HG03064 (cell line): Measurements from ENCODE around the gene SLC17A6.

ENCODE experiments used
- ATAC-seq: cut with Tn5 transposase; IDR thresholded peaks from one replicate; pipeline ENCODE4 v1.9.1; 2021; ENCODE audit warnings: low read depth; ENCODE audit not compliant: unreplicated experiment

The SLC17A6 gene

DNA sequence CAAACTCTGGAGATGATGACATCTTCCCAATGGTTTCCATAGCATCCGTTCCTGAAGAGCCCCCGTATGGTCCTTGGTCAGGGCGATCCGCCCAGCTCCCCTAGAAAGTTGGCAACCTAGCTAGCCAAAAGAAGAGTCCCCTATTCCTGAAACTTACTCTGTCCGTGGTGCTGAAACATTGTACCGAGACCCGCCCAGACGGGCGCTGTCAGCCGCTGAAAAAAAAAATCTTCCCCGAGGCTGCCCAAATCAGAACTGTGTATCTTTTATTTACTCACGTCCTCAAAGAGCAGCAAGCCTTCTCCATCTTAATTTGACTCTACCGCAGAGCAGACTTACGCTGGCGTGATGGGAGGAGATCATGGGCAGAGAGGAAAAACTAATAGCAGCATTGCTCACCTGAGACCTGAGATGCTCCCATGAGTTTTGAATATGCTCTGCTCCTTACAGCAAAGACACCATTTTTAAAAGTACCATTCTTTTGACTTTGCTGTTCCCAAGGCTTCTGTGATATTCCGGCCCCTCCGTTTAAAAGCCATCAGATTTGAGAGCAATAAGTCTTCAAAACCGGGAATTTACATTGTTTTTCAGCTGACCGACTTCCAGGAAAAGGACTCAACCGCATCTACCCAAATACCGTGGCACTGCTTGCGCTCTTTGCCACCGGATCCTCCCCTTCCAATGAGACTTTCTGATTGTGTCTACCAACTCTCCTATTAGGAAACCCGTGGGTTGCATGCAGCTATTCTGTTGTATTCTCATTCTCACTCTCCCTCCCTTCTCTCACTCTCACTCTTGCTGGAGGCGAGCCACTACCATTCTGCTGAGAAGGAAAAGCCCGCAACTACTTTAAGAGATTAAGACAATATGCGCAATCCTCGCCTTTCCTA, at the start of gene SLC17A6:
Gene SLC17A6, plus strand, starts transcription at position 786 of the 890 bp plus-strand sequence. CDS start 153 bp downstream, outside the sequence.
- no peak for ATAC-seq

- ATAC-seq: no peak
These were observed 35.8 kb upstream of the SLC17A6 start for GRCh38 chr11:22302368-22302767.

- no peak for ATAC-seq
These were observed 33.7 kb upstream of the SLC17A6 start for GRCh38 chr11:22304337-22304961.

DNA sequence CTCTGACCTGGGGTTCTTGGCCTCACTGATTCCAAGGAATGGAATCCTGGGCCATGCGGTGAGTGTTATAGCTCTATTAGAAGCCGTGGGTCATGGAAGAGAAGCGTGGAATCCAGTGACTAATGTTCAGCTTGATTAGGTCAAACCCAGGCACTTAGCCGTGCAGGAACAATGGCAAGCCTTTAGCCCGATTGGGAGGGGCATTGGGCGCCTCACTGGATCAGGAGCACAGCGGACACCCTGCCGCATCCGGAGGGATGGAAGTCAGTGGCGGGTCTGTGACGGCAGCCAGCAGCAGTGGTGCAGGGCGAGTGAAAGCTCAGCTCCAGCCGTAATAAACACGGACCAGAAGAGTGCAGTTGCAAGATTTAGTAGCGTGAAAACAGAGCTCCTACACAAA, 20.5 kb upstream of the SLC17A6 start:
- ATAC-seq: no peak

- ATAC-seq: no peak
These were observed 6.4 kb upstream of the SLC17A6 start for GRCh38 chr11:22331771-22332170.

- ATAC-seq: no peak
These were observed 1.6 kb upstream of the SLC17A6 start for GRCh38 chr11:22336587-22336986.

DNA sequence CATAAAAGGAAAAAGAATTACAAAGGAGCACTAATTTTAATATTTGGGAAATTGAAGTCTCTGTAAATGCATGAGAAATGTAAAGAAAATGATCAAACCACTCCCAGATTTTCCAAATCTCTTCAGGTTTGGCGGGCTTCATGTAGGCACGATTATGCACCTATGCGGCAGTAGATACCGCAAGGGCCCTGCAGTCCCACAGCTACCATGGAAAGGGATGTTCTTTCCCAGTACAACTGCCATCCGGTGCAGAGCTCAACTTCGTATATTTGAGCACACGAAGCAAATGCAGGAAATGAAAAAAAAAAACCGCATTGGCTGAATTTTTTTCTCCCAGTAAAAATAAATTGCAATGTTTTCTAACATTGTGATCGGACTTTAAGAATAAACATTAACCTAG, 1.4 kb downstream of the SLC17A6 start:
- ATAC-seq: no peak

GRCh38 chr11:22340235-22340634, 2.1 kb downstream of the SLC17A6 start:
- no peak for ATAC-seq

- ATAC-seq: no peak
These were observed 2.8 kb downstream of the SLC17A6 start for GRCh38 chr11:22340701-22341587.

DNA sequence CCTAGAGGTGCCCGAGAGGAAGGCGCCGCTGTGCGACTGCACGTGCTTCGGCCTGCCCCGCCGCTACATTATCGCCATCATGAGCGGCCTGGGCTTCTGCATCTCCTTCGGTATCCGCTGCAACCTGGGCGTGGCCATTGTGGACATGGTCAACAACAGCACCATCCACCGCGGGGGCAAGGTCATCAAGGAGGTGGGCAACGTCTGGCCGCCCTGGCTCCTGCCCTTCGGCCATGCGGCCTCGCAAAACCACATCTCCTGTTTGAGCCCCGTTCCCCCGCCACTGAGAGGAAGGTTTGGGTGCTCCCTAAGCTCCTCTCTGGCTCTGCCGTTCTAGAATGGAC, 3.4 kb downstream of the SLC17A6 start:
- ATAC-seq: no peak

DNA sequence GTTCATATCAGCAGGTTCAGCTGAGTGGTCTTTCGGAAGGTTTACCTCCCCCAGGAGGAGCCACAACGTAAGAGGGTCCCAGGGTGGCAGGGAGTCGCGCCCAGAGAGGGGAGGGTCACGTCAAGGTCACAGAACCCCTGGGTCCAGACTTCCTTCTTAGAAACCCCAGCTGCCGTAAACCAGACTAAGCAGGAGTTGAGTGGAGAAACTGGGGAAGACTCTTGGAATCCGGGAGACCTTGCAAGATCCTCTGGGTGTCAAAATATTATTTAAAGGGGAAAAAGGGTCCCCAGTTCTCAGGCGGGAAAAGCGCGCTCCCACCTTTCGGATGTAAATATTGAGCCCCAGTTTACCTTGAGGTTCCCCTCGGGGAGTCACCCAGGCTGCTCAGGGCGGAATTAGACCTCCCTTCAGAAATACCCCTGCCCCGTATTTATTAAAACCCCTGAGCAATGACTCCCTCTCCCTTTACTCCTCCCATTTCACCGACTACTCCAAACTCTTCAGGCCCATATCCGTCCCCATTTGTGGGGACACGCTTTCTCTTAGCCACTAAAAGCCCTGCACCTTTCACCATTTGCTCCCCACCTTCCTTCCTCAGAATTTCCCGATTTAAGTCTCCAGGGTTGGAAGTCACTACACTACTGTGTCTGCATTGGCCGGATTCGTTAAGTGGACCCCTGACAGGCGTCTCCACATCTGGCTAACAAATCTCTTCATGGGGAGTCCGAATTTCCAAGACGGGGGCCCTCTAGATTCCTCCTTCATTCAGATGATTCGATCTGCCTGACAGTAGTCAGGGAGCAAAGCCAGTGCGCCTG, 4.2 kb downstream of the SLC17A6 start:
- ATAC-seq: no peak

DNA sequence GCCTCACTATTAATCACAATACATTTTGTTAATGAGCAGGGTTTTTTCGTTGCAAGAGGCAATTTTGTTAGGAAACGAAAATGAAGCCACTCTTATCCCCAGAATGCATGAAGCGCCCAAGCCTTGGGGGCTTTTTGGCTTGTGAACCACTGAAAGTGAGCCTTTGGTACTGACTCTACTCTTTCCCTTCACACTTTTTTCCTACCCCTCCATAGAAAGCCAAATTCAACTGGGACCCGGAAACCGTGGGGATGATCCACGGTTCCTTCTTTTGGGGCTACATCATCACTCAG, 4.8 kb downstream of the SLC17A6 start:
- no peak for ATAC-seq

- ATAC-seq: no peak
These were observed 5.3 kb downstream of the SLC17A6 start for GRCh38 chr11:22343371-22344032.

DNA sequence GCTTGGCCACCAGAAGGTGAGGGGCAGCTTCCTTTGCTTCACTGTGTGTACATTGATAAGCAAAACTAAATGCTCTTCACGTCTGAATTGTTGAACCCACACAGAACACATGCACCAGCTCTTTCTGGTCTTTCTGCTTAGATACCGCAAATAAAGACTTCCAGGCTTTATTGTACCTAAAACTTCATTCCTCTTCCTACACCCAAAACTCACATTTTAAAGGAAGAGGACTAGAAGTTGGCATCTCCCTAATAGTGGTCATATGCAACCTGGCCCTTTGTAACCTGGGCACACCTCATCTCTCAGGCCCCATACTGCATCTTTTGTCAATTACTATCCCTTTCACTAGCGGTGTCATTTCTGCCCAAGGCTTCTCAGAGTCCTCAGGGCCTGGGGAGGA, 5.9 kb downstream of the SLC17A6 start:
- ATAC-seq: no peak

DNA sequence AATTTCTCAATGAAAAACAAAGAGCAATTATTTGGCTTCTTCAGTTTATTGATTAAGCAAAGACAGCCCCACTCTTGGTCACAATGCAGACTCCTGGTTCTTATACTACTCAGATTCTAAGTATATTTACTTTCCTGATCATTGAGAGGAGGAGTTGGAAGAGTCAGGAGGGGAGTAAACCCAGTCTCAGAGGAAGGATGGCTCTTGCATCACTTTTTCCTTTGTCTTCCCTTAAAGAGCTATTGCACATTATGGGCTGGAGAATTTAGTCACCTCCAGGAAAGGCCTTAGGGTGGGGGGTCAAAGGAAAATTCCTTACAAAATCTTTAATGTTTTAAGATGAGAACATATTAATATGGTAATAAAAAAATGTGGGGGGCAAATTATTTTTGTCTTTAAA, 8.1 kb downstream of the SLC17A6 start:
- no peak for ATAC-seq

- ATAC-seq: no peak
These were observed 9.8 kb downstream of the SLC17A6 start for GRCh38 chr11:22347857-22348487.

DNA sequence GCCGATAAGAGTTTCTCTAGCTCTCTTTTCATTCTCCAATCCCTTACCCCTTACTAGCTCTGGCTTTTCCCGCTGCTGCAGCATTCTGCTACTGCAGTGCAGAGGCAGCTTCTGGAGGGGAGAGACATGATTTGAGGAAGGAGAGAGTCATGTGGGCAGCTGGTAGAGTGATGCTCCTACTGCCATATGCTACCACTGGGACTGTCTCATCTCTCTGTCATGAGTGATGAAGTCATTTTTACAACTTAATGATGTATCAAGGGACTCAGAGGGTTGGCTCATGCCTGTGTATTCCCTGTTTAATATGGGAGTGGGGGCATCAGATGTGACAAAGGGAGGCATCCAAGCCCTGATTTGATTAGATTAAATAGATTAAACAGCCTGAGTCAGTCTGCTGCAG, 11.3 kb downstream of the SLC17A6 start:
- no peak for ATAC-seq

- ATAC-seq: no peak
These were observed 21.1 kb downstream of the SLC17A6 start for GRCh38 chr11:22359295-22359694.

GRCh38 chr11:22371160-22371559, 33.0 kb downstream of the SLC17A6 start:
- no peak for ATAC-seq

DNA sequence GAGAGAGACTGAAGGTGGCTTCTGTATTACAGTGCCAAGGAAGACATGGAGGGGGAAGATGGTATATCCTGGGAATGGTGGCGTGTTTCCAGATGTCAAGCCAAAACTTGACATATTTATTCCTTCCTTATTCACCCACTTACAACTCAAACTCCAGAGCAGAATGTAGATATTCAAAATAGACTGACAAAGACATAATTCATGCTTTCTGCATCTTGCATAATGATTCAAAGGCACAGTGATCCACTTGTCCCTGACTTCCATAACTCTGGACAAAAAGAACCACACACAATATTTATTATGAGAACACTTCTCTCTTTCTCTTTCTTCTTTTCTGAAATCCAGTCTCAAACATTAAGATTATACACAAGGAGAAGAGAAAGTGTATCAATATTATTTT, 48.9 kb downstream of the SLC17A6 start:
- no peak for ATAC-seq
